Prostate gland (tissue), 1 donor: ENCODE measurements around the gene PIP4K2B.
"Not testable (repeated sequence)": the region's sequence is repeated elsewhere in the genome, so short reads cannot be mapped to it uniquely, and the experiment has no call there.

ENCODE experiments used
- POLR2A ChIP-seq: fragments of 450-650 bp; IDR thresholded peaks from one replicate; pipeline ENCODE4 v1.6.1; 2016; ENCODE audit warnings: antibody characterized with exemption, mild to moderate bottlenecking
- POLR2AphosphoS5 ChIP-seq: sonication (generic); formaldehyde crosslinking; IDR thresholded peaks from one replicate; pipeline ENCODE4 v1.6.1; 2017; ENCODE audit warnings: antibody characterized with exemption

DNA sequence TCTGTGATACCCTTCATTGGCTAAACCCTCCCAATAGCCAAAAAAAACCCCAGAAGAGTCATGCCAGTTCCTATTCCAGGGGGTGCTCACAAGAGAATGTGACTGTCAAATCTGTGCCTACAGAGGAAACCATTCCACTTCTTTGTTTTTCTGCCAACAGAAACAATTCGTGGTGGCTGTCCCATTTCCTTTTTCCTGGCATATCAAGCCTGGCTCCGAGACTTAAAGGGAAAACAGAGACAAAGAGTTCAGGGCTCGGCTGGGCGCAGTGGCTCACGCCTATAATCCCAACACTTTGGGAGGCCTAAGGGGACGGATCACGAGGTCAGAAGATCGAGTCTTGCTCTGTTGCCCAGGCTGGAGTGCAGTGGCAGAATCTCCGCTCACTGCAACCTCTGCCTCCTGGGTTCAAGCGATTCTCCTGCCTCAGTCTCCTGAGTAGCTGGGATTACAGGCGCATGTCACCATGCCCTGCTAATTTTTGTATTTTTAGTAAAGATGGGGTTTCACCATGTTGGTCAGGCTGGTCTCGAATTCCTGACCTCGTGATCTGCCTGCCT is 9.1 kb downstream of the PIP4K2B start:
- not testable (repeated sequence) for TF ChIP-seq POLR2A, POLR2AphosphoS5
